HCT116 (cell line): ENCODE results near the gene SLC25A42. TPM values are rescaled to one million over a fixed set of nuclear protein-coding genes. Genes with fewer than 3 reads are reported as not detected.

Experiments
- ATAC-seq: fragments of 200-7000 bp; cut with Tn5 transposase; 2 replicates; pipeline ENCODE4 v1.9.1; 2020; ENCODE audit warnings: mild to moderate bottlenecking, moderate library complexity
- BruUV-seq: library from RNA; stranded (reverse); fragments of 400-500 nt; replicated peaks from 2 replicates; lab custom pipeline; 2021; lab: Mats Ljungman, UMichigan
- CTCF ChIA-PET: fragments of 300-600 bp; sonication (Branson Sonifier 250); formaldehyde crosslinking; loops from one replicate; lab custom pipeline; 2021; ENCODE audit warnings: antibody characterized with exemption; lab: Charles Lee
- POLR2A ChIA-PET: fragments of 300-600, 350-600 bp; sonication (Branson Sonifier 250); formaldehyde crosslinking; loops from one replicate; lab custom pipeline; 2021; ENCODE audit warnings: antibody characterized with exemption; lab: Charles Lee
- RAD21 ChIA-PET, 2 experiments: fragments of 300-600 bp; sonication (Branson Sonifier 250); formaldehyde crosslinking; loops; one replicate each; lab custom pipeline; 2023; ENCODE audit warnings: low total read pairs in 2 of 2; ENCODE audit not compliant: uncharacterized antibody in 2 of 2, unreplicated experiment in 2 of 2, low non-redundant PET in 1 of 2; lab: Charles Lee
- DNase-seq: peaks from one replicate; pipeline ENCODE4 v3.0.0-alpha.2; 2010; ENCODE audit warnings: low read depth, low spot score
- H2AFZ ChIP-seq: fragments of 200-600 bp; shearing (Covaris generic), sonication (generic); 2 replicates; pipeline ENCODE4 v1.6.1; 2017; ENCODE audit warnings: low read depth, mixed run types, mixed read lengths, antibody characterized with exemption, low read length; ENCODE audit not compliant: poor library complexity, severe bottlenecking
- H3K27ac ChIP-seq: 2 replicates; pipeline ENCODE4 v1.5.1; 2012; ENCODE audit warnings: low read depth, low read length
- H3K27me3 ChIP-seq: fragments of 200-600 bp; sonication (generic); 2 replicates; pipeline ENCODE4 v1.6.1; 2016; ENCODE audit warnings: mixed run types, low read length, mixed read lengths; ENCODE audit not compliant: insufficient read depth
- H3K36me3 ChIP-seq, 2 experiments: fragments of 200-500 bp in 1 of 2; fragments of 200-600 bp in 1 of 2; sonication (Bioruptor generic) in 1 of 2; sonication (generic) in 1 of 2; 2 replicates each; pipeline versions ENCODE4 v1.5.1 to v1.6.1; 2014 to 2016; ENCODE audit warnings: low read length in 2 of 2, inconsistent platforms in 1 of 2, mixed read lengths in 1 of 2, mixed run types in 1 of 2; ENCODE audit not compliant: insufficient read depth in 2 of 2, control insufficient read depth in 1 of 2
- H3K4me1 ChIP-seq, 2 experiments: fragments of 200-600 bp in 1 of 2; sonication (generic) in 1 of 2; 2 replicates each; pipeline versions ENCODE4 v1.5.1 to v1.6.1; 2012 to 2017; ENCODE audit warnings: low read length in 2 of 2, inconsistent platforms in 1 of 2, mild to moderate bottlenecking in 1 of 2, mixed read lengths in 1 of 2, mixed run types in 1 of 2, moderate library complexity in 1 of 2; ENCODE audit not compliant: insufficient read depth in 2 of 2, control insufficient read depth in 1 of 2
- H3K4me2 ChIP-seq: fragments of 200-600 bp; sonication (generic); 2 replicates; pipeline ENCODE4 v1.6.1; 2017; ENCODE audit warnings: mixed run types, low read length, mixed read lengths
- H3K4me3 ChIP-seq, 2 experiments: fragments of 200-600 bp in 1 of 2; sonication (generic) in 1 of 2; replicated peaks in 1 of 2; 2 replicates each; pipeline ENCODE4 v1.5.1; 2011 to 2016; ENCODE audit warnings: low read length in 2 of 2, control low read depth in 1 of 2, low read depth in 1 of 2, mild to moderate bottlenecking in 1 of 2, mixed read lengths in 1 of 2, mixed run types in 1 of 2
- H3K79me2 ChIP-seq: fragments of 200-600 bp; sonication (generic); 2 replicates; pipeline ENCODE4 v1.6.1; 2017; ENCODE audit warnings: mild to moderate bottlenecking, mixed run types, low read length, moderate library complexity, mixed read lengths; ENCODE audit not compliant: insufficient read depth
- H3K9ac ChIP-seq: fragments of 200-600 bp; sonication (generic); 2 replicates; pipeline ENCODE4 v1.6.1; 2016; ENCODE audit warnings: low read length, mixed read lengths
- H3K9me2 ChIP-seq: fragments of 200-600 bp; sonication (generic), shearing (Covaris generic); 2 replicates; pipeline ENCODE4 v1.6.1; 2017; ENCODE audit warnings: mixed run types, mild to moderate bottlenecking, moderate library complexity; ENCODE audit not compliant: insufficient read depth
- H3K9me3 ChIP-seq, 2 experiments: fragments of 200-500 bp in 1 of 2; fragments of 200-600 bp in 1 of 2; sonication (Bioruptor generic) in 1 of 2; sonication (generic) in 1 of 2; 2 replicates each; pipeline ENCODE4 v1.6.1; 2014 to 2017; ENCODE audit warnings: low read length in 2 of 2, mixed read lengths in 2 of 2, inconsistent platforms in 1 of 2, low read depth in 1 of 2, mild to moderate bottlenecking in 1 of 2, mixed run types in 1 of 2, moderate library complexity in 1 of 2; ENCODE audit not compliant: control insufficient read depth in 1 of 2, insufficient read depth in 1 of 2
- H4K20me1 ChIP-seq: fragments of 200-600 bp; sonication (generic), shearing (Covaris generic); 2 replicates; pipeline ENCODE4 v1.6.1; 2017; ENCODE audit warnings: mixed run types, mild to moderate bottlenecking, moderate library complexity; ENCODE audit not compliant: insufficient read depth
- ATF3 ChIP-seq: IDR thresholded peaks from 2 replicates; pipeline ENCODE4 v1.6.1; 2012
- ELF1 ChIP-seq: IDR thresholded peaks from 2 replicates; pipeline ENCODE4 v1.6.1; 2012; ENCODE audit warnings: low read depth, borderline replicate concordance
- EZH2phosphoT487 ChIP-seq: fragments of 200-600 bp; IDR thresholded peaks from 2 replicates; pipeline ENCODE4 v1.6.1; 2018; ENCODE audit warnings: antibody characterized with exemption, borderline replicate concordance
- FOSL1 ChIP-seq: IDR thresholded peaks from 2 replicates; pipeline ENCODE4 v1.6.1; 2012; ENCODE audit warnings: low read depth
- POLR2AphosphoS5 ChIP-seq: IDR thresholded peaks from 2 replicates; pipeline ENCODE4 v1.6.1; 2011; ENCODE audit warnings: mild to moderate bottlenecking, low read depth, low read length, moderate library complexity
- TCF7L2 ChIP-seq: IDR thresholded peaks from 2 replicates; pipeline ENCODE4 v1.7.0; 2011; ENCODE audit warnings: borderline replicate concordance, inconsistent platforms; ENCODE audit not compliant: insufficient read depth, insufficient read length; ENCODE audit errors: extremely low read depth
- ZFX ChIP-seq: fragments of 450-650 bp; IDR thresholded peaks from 2 replicates; pipeline ENCODE4 v1.6.1; 2017
- intact Hi-C: fragments of 100-400 bp; cut with micrococcal nuclease; formaldehyde crosslinking; loops from 2 replicates; pipeline ENCODE4 v1.10.0; 2022
- total RNA-seq: library from RNA; stranded (reverse); gene quantifications from one replicate; pipeline ENCODE4 v1.2.1, GENCODE V29; 2021; ENCODE audit not compliant: unreplicated experiment
- TF ChIP-seq, protein P1 (sequence below): IDR thresholded peaks from 2 replicates; pipeline ENCODE4 v1.6.1; 2012
- TF ChIP-seq, protein P2 (sequence below), 3 experiments: fragments of 200-600 bp in 1 of 3; sonication (generic) in 1 of 3; IDR thresholded peaks in 2 of 3; conservative IDR thresholded peaks in 1 of 3; 2 replicates each; pipeline ENCODE4 v1.5.1; 2012 to 2017; ENCODE audit warnings: low read depth in 2 of 3, low read length in 2 of 3, antibody characterized with exemption in 1 of 3, borderline replicate concordance in 1 of 3, control low read depth in 1 of 3, mild to moderate bottlenecking in 1 of 3, mixed read lengths in 1 of 3, mixed run types in 1 of 3, moderate library complexity in 1 of 3; ENCODE audit not compliant: insufficient read depth in 1 of 3
- TF ChIP-seq, protein P3 (sequence below): IDR thresholded peaks from 2 replicates; pipeline ENCODE4 v1.6.1; 2011; ENCODE audit warnings: mild to moderate bottlenecking, low read length, moderate library complexity; ENCODE audit not compliant: insufficient replicate concordance; ENCODE audit errors: extremely low read depth

Gene SLC25A42
- total RNA-seq, 1 experiment from 2014 or later: 10.2 TPM

DNA sequence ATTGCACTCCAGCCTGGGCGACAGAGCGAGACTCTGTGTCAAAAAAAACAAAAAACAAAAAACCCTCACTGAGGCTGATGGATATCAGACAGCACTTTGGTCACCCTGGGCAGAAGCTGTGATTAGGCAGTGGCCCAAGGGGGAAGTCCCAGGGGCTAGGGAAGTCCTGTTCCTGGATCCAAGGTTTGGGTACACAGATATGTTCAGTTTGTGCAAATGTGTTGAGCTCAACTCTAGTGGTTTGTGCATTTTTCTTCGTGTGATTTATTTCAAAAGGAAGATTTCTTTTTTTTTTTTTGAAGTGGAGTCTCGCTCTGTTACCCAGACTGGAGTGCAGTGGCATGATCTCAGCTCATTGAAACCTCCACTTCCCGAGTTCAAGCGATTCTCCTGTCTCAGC, 94.0 kb downstream of the SLC25A42 start:
- RAD21 ChIA-PET: no interaction called here
- Histone ChIP-seq H2AFZ (no peak overlapping the region), H3K4me3 (no peak overlapping the region), H3K4me1 (no peaks in the 10 kb centered on the region), H3K9ac (no peak overlapping the region), H3K9me3 (no peaks in the 10 kb centered on the region), H3K27me3 (no peaks in the 10 kb centered on the region), H3K4me2 (no peak overlapping the region), H3K79me2 (no peaks in the 10 kb centered on the region), H3K36me3 (no peaks in the 10 kb centered on the region), H3K27ac (no peak overlapping the region), H3K9me2 (no peaks in the 10 kb centered on the region), H4K20me1 (no peaks in the 10 kb centered on the region)
- POLR2A ChIA-PET: no interaction called here
- intact Hi-C loops: no loop called here
- CTCF ChIA-PET: interaction anchor here (1.6 kb wide), 1 partner anchor 10 kb away, joined by 3 read pairs; no protein-coding TSS in a partner anchor
- DNase-seq: no peak
- no TSS peak for BruUV-seq
- ATAC-seq: no peak
- TF ChIP-seq POLR2AphosphoS5: no peak
- TF ChIP-seq ATF3: no peak
- TF ChIP-seq ELF1: no peak
- TF ChIP-seq, protein P1, sequence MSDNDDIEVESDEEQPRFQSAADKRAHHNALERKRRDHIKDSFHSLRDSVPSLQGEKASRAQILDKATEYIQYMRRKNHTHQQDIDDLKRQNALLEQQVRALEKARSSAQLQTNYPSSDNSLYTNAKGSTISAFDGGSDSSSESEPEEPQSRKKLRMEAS: no peak

DNA sequence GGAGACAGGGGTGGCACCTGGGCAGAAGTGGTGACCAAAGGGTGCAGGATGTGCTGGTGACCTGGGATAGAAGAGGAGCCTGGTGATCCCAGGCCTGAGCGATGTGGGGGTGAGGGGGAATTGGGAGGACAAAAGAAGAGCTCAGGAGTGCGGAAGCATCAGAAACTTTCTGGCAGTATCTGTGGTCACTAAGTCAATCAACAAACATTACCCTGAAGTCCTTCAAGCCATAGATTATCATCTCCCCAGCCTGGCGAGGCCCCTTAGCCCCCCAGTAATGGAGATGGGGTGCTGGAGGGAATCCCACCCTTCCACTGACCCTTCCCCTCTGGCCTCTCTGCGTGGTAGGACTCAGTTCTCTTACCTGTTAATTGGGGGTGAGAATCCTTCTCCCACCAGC, 95.7 kb downstream of the SLC25A42 start:
- no peak for DNase-seq
- no peak overlapping the region for H3K27ac ChIP-seq
- ATAC-seq: no peak
- no peak for TF ChIP-seq ELF1
- TF ChIP-seq POLR2AphosphoS5: no peak
- no peak for TF ChIP-seq EZH2phosphoT487
- TF ChIP-seq, protein P2, sequence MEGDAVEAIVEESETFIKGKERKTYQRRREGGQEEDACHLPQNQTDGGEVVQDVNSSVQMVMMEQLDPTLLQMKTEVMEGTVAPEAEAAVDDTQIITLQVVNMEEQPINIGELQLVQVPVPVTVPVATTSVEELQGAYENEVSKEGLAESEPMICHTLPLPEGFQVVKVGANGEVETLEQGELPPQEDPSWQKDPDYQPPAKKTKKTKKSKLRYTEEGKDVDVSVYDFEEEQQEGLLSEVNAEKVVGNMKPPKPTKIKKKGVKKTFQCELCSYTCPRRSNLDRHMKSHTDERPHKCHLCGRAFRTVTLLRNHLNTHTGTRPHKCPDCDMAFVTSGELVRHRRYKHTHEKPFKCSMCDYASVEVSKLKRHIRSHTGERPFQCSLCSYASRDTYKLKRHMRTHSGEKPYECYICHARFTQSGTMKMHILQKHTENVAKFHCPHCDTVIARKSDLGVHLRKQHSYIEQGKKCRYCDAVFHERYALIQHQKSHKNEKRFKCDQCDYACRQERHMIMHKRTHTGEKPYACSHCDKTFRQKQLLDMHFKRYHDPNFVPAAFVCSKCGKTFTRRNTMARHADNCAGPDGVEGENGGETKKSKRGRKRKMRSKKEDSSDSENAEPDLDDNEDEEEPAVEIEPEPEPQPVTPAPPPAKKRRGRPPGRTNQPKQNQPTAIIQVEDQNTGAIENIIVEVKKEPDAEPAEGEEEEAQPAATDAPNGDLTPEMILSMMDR (IDR thresholded peaks at IDR 0.05 in 2 of 3, conservative IDR thresholded peaks at IDR 0.05 in 1 of 3; ENCODE audit: borderline replicate concordance in 1 of 3, insufficient read depth in 1 of 3, low read depth in 2 of 3, low read length in 2 of 3): no peak
- TF ChIP-seq FOSL1: no peak
- TF ChIP-seq, protein P1: no peak
- no peak for TF ChIP-seq ZFX
- TF ChIP-seq, protein P3, sequence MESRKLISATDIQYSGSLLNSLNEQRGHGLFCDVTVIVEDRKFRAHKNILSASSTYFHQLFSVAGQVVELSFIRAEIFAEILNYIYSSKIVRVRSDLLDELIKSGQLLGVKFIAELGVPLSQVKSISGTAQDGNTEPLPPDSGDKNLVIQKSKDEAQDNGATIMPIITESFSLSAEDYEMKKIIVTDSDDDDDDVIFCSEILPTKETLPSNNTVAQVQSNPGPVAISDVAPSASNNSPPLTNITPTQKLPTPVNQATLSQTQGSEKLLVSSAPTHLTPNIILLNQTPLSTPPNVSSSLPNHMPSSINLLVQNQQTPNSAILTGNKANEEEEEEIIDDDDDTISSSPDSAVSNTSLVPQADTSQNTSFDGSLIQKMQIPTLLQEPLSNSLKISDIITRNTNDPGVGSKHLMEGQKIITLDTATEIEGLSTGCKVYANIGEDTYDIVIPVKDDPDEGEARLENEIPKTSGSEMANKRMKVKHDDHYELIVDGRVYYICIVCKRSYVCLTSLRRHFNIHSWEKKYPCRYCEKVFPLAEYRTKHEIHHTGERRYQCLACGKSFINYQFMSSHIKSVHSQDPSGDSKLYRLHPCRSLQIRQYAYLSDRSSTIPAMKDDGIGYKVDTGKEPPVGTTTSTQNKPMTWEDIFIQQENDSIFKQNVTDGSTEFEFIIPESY: no peak
- no peak for TF ChIP-seq TCF7L2
- H3K4me3 ChIP-seq: no peak overlapping the region
- RAD21 ChIA-PET: no interaction called here
- POLR2A ChIA-PET: no interaction called here
- H3K9ac ChIP-seq: no peak overlapping the region
- no peak overlapping the region for H2AFZ ChIP-seq
- H3K36me3 ChIP-seq: no peaks in the 10 kb centered on the region
- CTCF ChIA-PET: no interaction called here
- H3K9me3 ChIP-seq: no peaks in the 10 kb centered on the region
- no TSS peak for BruUV-seq
- H3K4me2 ChIP-seq: no peak overlapping the region
- intact Hi-C loops: no loop called here
- H3K9me2 ChIP-seq: no peaks in the 10 kb centered on the region
- no peaks in the 10 kb centered on the region for H4K20me1 ChIP-seq
- H3K27me3 ChIP-seq: no peaks in the 10 kb centered on the region
- H3K4me1 ChIP-seq: no peaks in the 10 kb centered on the region
- H3K79me2 ChIP-seq: no peaks in the 10 kb centered on the region
